Body of pancreas (tissue), 4 donors: ENCODE measurements around the gene PTPRJ. TPM values are rescaled to one million over a fixed set of nuclear protein-coding genes. Genes with fewer than 3 reads are reported as not detected.
A peak's percentile ranks its signal among the peaks of the same experiment; 100 is the strongest.

ENCODE experiments used
- ATAC-seq: fragments of 150-250 bp; one replicate; pipeline ENCODE4 v1.9.1; 2016
- DNase-seq, 4 donors: peaks; one replicate each; pipeline ENCODE4 v3.0.0-alpha.2; 2019
- H3K27ac ChIP-seq, 4 donors: fragments of 200-600 bp; sonication (generic); 1 replicate in 3 of 4; 2 replicates in 1 of 4; pipeline versions ENCODE4 v1.5.1 to v1.6.1; 2016 to 2019; ENCODE audit warnings: mild to moderate bottlenecking in 1 of 4, mixed read lengths in 1 of 4, moderate library complexity in 1 of 4
- H3K27me3 ChIP-seq, 2 donors: fragments of 200-600 bp; sonication (generic); one replicate each; pipeline ENCODE4 v1.6.0; 2016; ENCODE audit warnings: mild to moderate bottlenecking in 1 of 2
- H3K36me3 ChIP-seq, 2 donors: fragments of 200-600 bp; sonication (generic); replicated peaks in 1 of 2; 2 replicates each; pipeline ENCODE4 v1.5.1; 2016; ENCODE audit warnings: low read depth in 2 of 2; ENCODE audit not compliant: insufficient read depth in 1 of 2
- H3K4me1 ChIP-seq: fragments of 200-600 bp; sonication (generic); one replicate; pipeline ENCODE4 v1.6.0; 2016
- H3K4me3 ChIP-seq, 2 donors: fragments of 200-600 bp; sonication (generic); 1 replicate in 1 of 2; 2 replicates in 1 of 2; pipeline ENCODE4 v1.5.1; 2016 to 2019
- H3K9me3 ChIP-seq, 3 donors: fragments of 200-600 bp; sonication (generic); 1 replicate in 2 of 3; 2 replicates in 1 of 3; pipeline ENCODE4 v1.5.1; 2016
- POLR2A ChIP-seq, 3 donors: fragments of 450-650 bp; IDR thresholded peaks; one replicate each; pipeline ENCODE4 v1.6.1; 2016; ENCODE audit warnings: antibody characterized with exemption in 3 of 3, mild to moderate bottlenecking in 2 of 3
- WGBS, 2 donors: methylation state at CpG; one replicate each; pipeline ENCODE4 v1.1.5; 2017; 5-methylcytosine and 5-hydroxymethylcytosine counted together
- intact Hi-C: fragments of 100-400 bp; cut with DNase I; formaldehyde crosslinking; loops from one replicate; pipeline ENCODE4 v1.15.1; 2023
- total RNA-seq, 2 donors: library from RNA; depleted of rRNA; stranded (reverse); fragments of >200 nt; gene quantifications; one replicate each; pipeline ENCODE4 v1.1.0, GENCODE V29; 2016
- TF ChIP-seq, protein P1 (sequence below), 7 experiments: fragments of 450-650 bp in 4 of 7; fragments of 200-600 bp in 3 of 7; sonication (generic) in 3 of 7; IDR thresholded peaks; one replicate each; pipeline ENCODE4 v1.5.1; 2016 to 2019; ENCODE audit warnings: antibody characterized with exemption in 7 of 7

PTPRJ gene
- total RNA-seq, 2 donors from 2014 or later = 10.9 to 17.1 TPM

DNA sequence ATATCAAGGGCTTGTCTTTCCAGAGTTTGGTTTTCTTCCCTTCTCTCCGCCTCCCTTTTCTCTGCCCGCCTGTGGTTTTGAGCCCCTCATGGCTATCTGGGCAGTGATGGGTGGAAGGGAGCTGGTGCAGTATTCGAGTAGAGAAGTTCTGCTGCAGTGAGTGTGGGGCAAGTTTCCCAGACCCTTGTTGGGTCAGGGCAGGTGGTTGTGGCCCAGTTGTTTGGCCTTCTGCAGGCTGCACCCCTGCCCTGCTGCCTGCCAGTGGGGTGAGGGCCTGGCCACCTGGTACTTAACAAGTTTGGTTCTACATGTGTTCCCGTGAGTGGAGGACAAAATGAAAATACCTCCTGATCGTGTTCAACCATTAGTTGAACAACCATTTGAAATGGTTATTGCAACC lies 65.2 kb downstream of the PTPRJ start:
- H3K27ac ChIP-seq = no peak overlapping the region
- no peaks in the 10 kb centered on the region for H3K9me3 ChIP-seq
- no peaks in the 10 kb centered on the region for H3K36me3 ChIP-seq
- ATAC-seq (no peak), DNase-seq (no peak)
- no peaks in the 10 kb centered on the region for H3K27me3 ChIP-seq
- no peak overlapping the region for H3K4me3 ChIP-seq
- intact Hi-C loops = no loop called here
- WGBS, 2 donors = 91 to 93% methylated on average over 4 to 5 of the region's 5 CpGs
- TF ChIP-seq POLR2A (IDR thresholded peaks at IDR 0.05) = no peak
- TF ChIP-seq, protein P1, sequence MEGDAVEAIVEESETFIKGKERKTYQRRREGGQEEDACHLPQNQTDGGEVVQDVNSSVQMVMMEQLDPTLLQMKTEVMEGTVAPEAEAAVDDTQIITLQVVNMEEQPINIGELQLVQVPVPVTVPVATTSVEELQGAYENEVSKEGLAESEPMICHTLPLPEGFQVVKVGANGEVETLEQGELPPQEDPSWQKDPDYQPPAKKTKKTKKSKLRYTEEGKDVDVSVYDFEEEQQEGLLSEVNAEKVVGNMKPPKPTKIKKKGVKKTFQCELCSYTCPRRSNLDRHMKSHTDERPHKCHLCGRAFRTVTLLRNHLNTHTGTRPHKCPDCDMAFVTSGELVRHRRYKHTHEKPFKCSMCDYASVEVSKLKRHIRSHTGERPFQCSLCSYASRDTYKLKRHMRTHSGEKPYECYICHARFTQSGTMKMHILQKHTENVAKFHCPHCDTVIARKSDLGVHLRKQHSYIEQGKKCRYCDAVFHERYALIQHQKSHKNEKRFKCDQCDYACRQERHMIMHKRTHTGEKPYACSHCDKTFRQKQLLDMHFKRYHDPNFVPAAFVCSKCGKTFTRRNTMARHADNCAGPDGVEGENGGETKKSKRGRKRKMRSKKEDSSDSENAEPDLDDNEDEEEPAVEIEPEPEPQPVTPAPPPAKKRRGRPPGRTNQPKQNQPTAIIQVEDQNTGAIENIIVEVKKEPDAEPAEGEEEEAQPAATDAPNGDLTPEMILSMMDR (IDR thresholded peaks at IDR 0.05) = no peak
- peaks cover 19% of the 10 kb centered on the region for H3K4me1 ChIP-seq

- no peak overlapping the region for H3K27ac ChIP-seq
- no peaks in the 10 kb centered on the region for H3K27me3 ChIP-seq
- intact Hi-C loops = no loop called here
- DNase-seq (no peak), ATAC-seq (no peak)
- WGBS, 2 donors = 79 to 89% methylated on average over 8 of the region's 8 CpGs
- TF ChIP-seq, protein P1 (IDR thresholded peaks at IDR 0.05) = no peak
- TF ChIP-seq POLR2A (IDR thresholded peaks at IDR 0.05) = no peak
- H3K4me1 ChIP-seq = peaks cover 15% of the 10 kb centered on the region
- no peak overlapping the region for H3K4me3 ChIP-seq
- H3K9me3 ChIP-seq = no peaks in the 10 kb centered on the region
- no peaks in the 10 kb centered on the region for H3K36me3 ChIP-seq
Observed at GRCh38 chr11:48047616-48048015, 67.3 kb downstream of the PTPRJ start.

DNA sequence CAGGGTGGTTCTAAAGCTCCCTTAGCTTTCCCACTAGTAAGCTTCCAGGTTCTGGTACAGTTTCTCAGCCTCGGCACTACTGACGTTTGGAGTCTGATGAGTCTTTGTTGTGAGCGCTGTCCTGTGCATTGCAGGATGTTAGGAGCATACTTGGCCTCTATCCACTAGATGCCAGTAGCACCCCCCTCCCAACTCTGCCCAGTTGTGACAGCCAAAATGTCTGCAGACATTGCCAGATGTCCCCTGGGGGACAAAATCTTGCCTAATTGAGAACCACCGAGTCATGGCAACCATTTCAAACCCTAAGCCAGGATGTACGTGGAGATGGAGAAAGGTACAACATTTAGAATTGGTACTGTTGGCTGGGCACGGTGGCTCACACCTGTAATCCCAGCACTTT lies 68.7 kb downstream of the PTPRJ start:
- ATAC-seq (no peak), DNase-seq (no peak)
- Histone ChIP-seq H3K9me3 (no peaks in the 10 kb centered on the region), H3K36me3 (no peaks in the 10 kb centered on the region), H3K27me3 (no peaks in the 10 kb centered on the region), H3K27ac (no peak overlapping the region), H3K4me1 (peaks cover 17% of the 10 kb centered on the region), H3K4me3 (no peak overlapping the region)
- TF ChIP-seq, protein P1 (IDR thresholded peaks at IDR 0.05) = no peak
- no peak for TF ChIP-seq POLR2A (IDR thresholded peaks at IDR 0.05)
- 85 to 92% methylated on average over 6 of the region's 6 CpGs for WGBS, 2 donors
- intact Hi-C loops = no loop called here

DNA sequence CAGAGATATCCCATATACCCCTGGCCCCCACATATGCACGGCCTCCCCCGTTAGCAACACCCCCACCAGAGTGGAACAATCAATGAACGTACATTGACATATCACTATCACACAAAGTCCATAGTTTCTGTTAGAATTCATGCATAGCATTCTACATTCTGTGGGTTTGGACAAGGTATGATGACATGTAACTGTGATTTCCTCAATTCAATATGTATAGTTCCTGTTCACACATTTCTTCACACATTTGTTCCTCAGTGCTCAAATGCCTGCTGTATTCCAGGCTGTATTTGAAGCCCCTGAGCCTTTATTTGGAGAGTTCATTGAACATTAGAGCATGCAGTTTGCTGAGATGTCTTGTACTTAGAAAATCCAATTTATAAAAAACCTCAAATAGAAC lies 69.9 kb downstream of the PTPRJ start:
- no peaks in the 10 kb centered on the region for H3K9me3 ChIP-seq
- no peak overlapping the region for H3K4me3 ChIP-seq
- H3K4me1 ChIP-seq = peaks cover 26% of the 10 kb centered on the region
- WGBS, 2 donors = 57 to 58% methylated on average over 3 of the region's 3 CpGs
- intact Hi-C loops = no loop called here
- ATAC-seq (no peak), DNase-seq (no peak)
- no peaks in the 10 kb centered on the region for H3K36me3 ChIP-seq
- H3K27me3 ChIP-seq = no peaks in the 10 kb centered on the region
- TF ChIP-seq POLR2A (IDR thresholded peaks at IDR 0.05) = no peak
- TF ChIP-seq, protein P1 (IDR thresholded peaks at IDR 0.05) = no peak
- H3K27ac ChIP-seq = peak overlapping the region in 2 of 4 donors; percentile 33 to 65

DNA sequence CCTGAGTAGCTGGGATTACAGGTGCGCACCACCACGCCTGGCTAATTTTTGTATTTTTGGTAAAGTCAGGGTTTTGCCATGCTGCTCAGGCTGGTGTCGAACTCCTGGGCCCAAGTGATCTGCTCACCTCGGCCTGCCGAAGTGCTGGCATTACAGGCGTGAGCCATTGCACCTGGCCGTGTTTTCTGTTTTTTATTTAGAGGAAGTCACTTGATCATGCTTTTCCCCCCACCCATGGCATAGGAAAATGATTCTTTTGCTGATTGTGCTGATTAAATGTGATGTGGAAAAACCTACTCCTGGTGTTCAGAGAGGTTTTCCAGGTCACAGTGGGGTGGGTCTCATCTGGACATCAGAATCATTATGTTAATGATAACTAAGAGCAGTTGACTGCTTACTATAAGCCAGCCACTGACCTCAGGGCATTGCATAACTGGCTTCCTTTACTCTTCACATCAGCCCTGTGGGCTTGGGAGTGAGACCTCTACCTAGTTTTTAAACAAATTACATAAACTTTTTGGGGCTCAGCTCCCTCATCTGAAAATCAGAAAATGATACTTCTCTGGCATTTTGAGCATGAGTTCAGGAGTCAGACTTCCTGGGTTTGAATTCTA lies 71.0 kb downstream of the PTPRJ start:
- Histone ChIP-seq H3K27me3 (no peaks in the 10 kb centered on the region), H3K4me1 (peaks cover 35% of the 10 kb centered on the region), H3K9me3 (no peaks in the 10 kb centered on the region), H3K4me3 (no peak overlapping the region), H3K36me3 (no peaks in the 10 kb centered on the region), H3K27ac (peak overlapping the region in 3 of 4 donors; percentile 15 to 70 (median 66))
- 73 to 75% methylated on average over 7 of the region's 7 CpGs for WGBS, 2 donors
- TF ChIP-seq POLR2A (IDR thresholded peaks at IDR 0.05) = no peak
- TF ChIP-seq, protein P1 (IDR thresholded peaks at IDR 0.05) = no peak
- DNase-seq = no peak
- no peak for ATAC-seq
- intact Hi-C loops = no loop called here
